ENCODE measurements around the gene OSBPL10. TPM values are rescaled to one million over a fixed set of nuclear protein-coding genes. Genes with fewer than 3 reads are reported as not detected.

OSBPL10 gene
- total and polyA plus RNA-seq, 2 of the 8 experiments (the other 6 are each of a cell fraction or from before 2014, with no cell fraction given), result 26.2 to 86.7 TPM

GRCh38 chr3:31729573-31729972 is 251.5 kb downstream of the OSBPL10 start (continued):
- TF ChIP-seq CBX8 (IDR thresholded peaks at IDR 0.05; ENCODE audit: borderline replicate concordance, low read depth, low read length) (no peak), ASH2L (IDR thresholded peaks at IDR 0.05; ENCODE audit: low read length) (no peak), MAX (IDR thresholded peaks at IDR 0.05) (no peak), CTBP2 (IDR thresholded peaks at IDR 0.05; ENCODE audit: borderline replicate concordance, insufficient read depth, insufficient read length, low read length) (no peak), CHD7 (IDR thresholded peaks at IDR 0.05; ENCODE audit: insufficient replicate concordance, low read length) (no peak), RFX5 (IDR thresholded peaks at IDR 0.05; ENCODE audit: borderline replicate concordance, low read depth, low read length) (no peak)
